GM10248 (cell line): ENCODE data around the gene TCFL5.

Experiments used
- CTCF ChIA-PET: fragments of 300-600 bp; sonication (Branson Sonifier 250); formaldehyde crosslinking; extraction: SDS; loops from one replicate; lab custom pipeline; 2021; ENCODE audit warnings: antibody characterized with exemption; lab: Yijun Ruan, JAX
- POLR2A ChIA-PET: fragments of 350-650 bp; sonication (Branson Sonifier 250); formaldehyde crosslinking; extraction: SDS; loops from one replicate; lab custom pipeline; 2020; ENCODE audit warnings: antibody characterized with exemption; lab: Yijun Ruan, JAX
- DNase-seq: peaks from one replicate; pipeline ENCODE4 v3.0.0; 2012; ENCODE audit errors: extremely low spot score
- TF ChIP-seq, protein P1 (sequence below): IDR thresholded peaks from 2 replicates; pipeline ENCODE4 v1.5.1; 2012; ENCODE audit warnings: mild to moderate bottlenecking, low read depth; ENCODE audit errors: extremely low read depth, missing control alignments, control extremely low read depth

The TCFL5 gene

GRCh38 chr20:62884556-62884955 is 22.9 kb upstream of the TCFL5 start:
- DNase-seq: no peak
- POLR2A ChIA-PET: no interaction called here
- CTCF ChIA-PET: interaction anchor here (0.8 to 1.5 kb wide), 5 partner anchors 11 to 124 kb away, joined by 3 to 4 read pairs (median 3); no protein-coding TSS in a partner anchor
- TF ChIP-seq, protein P1, sequence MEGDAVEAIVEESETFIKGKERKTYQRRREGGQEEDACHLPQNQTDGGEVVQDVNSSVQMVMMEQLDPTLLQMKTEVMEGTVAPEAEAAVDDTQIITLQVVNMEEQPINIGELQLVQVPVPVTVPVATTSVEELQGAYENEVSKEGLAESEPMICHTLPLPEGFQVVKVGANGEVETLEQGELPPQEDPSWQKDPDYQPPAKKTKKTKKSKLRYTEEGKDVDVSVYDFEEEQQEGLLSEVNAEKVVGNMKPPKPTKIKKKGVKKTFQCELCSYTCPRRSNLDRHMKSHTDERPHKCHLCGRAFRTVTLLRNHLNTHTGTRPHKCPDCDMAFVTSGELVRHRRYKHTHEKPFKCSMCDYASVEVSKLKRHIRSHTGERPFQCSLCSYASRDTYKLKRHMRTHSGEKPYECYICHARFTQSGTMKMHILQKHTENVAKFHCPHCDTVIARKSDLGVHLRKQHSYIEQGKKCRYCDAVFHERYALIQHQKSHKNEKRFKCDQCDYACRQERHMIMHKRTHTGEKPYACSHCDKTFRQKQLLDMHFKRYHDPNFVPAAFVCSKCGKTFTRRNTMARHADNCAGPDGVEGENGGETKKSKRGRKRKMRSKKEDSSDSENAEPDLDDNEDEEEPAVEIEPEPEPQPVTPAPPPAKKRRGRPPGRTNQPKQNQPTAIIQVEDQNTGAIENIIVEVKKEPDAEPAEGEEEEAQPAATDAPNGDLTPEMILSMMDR: no peak

DNA sequence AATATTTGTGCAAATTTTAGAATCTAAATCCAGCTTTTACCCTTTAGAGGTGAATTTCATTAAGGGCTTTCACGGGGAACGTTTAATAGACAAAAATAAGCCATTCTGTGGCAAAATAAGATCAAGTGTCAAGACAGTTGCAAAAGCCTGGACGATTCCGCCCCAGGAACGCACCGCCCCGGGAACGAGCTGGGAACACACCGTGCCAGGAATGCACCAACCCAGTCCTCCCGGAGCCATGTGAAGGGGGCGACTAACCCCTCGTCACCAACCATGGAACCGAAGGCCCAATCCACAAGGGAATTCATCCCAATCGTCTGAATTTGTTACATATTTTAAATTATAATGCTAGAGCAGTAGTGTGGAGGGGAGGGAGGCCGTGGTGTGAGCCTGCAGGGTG is 20.8 kb upstream of the TCFL5 start:
- TF ChIP-seq, protein P1: no peak
- ChIA-PET CTCF (no interaction called here), POLR2A (no interaction called here)

DNA sequence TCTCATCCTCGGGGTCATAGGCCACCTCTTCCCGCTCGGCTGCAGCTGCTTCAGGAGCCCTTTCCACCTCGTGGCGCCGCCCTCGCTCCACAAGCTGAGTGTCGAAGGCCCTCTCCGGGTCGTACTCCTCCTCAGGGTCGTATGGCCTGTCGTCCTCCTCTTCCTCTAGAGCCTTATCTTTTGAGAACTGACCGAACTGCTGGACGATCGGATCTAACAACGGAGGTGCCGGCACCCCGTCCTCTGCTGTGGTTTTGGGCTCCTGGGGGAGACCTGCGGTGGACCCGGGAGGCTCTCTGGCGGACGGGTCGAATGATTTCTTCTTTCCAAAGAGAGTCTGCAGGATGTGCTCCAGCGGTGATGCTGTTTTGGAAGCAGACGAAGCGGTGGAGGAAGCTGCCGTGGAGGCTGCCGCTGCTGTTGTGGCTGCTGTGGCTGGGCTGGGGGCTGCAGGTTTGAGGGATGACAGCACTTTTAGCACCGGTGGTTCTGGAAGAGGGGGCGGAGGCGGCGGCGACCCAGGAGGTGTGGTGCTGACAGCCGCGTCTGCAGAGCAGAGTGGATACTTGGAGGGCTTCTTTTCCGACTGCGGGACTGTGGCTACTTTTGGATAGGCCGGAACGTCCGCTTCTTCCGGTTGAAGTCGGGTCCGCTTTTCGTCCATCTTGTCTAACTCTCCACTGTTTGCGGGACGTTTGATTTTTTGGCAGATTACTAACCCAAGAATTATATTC is 20.2 kb upstream of the TCFL5 start:
- POLR2A ChIA-PET: no interaction called here
- TF ChIP-seq, protein P1: no peak
- DNase-seq: no peak
- CTCF ChIA-PET: no interaction called here

More for the DNA sequence above, 20.8 kb upstream of the TCFL5 start:
- no peak for DNase-seq

- TF ChIP-seq, protein P1: no peak
- DNase-seq: no peak
- POLR2A ChIA-PET: no interaction called here
- CTCF ChIA-PET: interaction anchor here (1.0 kb wide), 1 partner anchor 27 kb away, joined by 3 read pairs; no protein-coding TSS in a partner anchor
Measured at GRCh38 chr20:62880935-62881661, 19.5 kb upstream of the TCFL5 start.

DNA sequence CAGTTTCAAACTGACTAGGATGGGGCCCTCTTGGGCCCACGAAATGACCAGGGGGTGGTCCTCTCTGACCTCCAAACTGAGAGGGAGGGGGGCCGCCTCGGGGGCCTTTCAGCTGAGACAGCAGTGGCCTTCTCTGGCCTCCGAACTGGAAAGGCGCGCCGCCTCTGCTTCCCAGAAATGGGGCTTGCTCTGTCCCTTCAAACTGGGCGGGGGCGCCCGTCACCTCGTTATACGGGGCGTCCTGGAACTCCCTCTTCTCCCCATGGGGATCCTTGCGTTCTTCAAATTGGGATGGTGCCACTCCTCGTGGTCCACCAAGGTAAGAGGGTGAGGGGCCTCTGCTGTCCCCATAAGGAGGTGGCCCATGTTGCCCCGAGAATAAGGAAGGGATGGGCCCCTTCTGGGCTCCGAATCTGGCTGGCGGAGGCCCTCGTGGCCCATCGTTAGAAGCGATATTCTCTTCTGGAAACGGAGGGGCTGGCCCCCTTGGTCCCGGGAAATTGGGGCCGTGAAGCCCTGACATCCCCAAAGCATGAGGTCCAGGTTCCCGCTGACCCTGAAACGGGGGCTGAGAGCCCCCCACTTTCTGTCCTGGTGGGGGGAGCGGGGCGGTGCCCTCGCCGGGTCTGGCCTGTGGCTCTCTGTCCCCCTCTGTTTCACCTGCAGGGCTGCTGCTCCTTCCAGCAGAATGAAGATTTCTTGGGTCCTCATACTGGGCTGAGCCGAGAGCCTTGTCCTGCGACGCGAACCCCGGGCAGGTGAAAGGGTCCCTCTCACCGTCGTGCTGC is 18.7 kb upstream of the TCFL5 start:
- POLR2A ChIA-PET: no interaction called here
- CTCF ChIA-PET: interaction anchor here (1.0 kb wide), 1 partner anchor 28 kb away, joined by 3 read pairs; no protein-coding TSS in a partner anchor
- DNase-seq: no peak
- TF ChIP-seq, protein P1: no peak
